ENCODE results near the gene MAGI2.

Gene MAGI2

GRCh38 chr7:79241288-79242060 lies 212.0 kb downstream of the MAGI2 start:
- peak; percentile 60 for DNase-seq

GRCh38 chr7:79240413-79240812 lies 213.1 kb downstream of the MAGI2 start:
- DNase-seq, result no peak

- no peak for DNase-seq
Observed at GRCh38 chr7:79236352-79237028, 217.0 kb downstream of the MAGI2 start.

- DNase-seq, result peak; percentile 79
Observed at GRCh38 chr7:79227044-79227443, 226.4 kb downstream of the MAGI2 start.

- DNase-seq, result no peak
Observed at GRCh38 chr7:79221211-79221610, 232.3 kb downstream of the MAGI2 start.

GRCh38 chr7:79217976-79218626 lies 235.4 kb downstream of the MAGI2 start:
- DNase-seq, result no peak

- peak; percentile 51 for DNase-seq
Observed at GRCh38 chr7:79217468-79217867, 236.0 kb downstream of the MAGI2 start.

- DNase-seq, result no peak
Observed at GRCh38 chr7:79216236-79216635, 237.2 kb downstream of the MAGI2 start.

- DNase-seq, result no peak
Observed at GRCh38 chr7:79212334-79212733, 241.1 kb downstream of the MAGI2 start.

- DNase-seq, result no peak
Observed at GRCh38 chr7:79211724-79212123, 241.7 kb downstream of the MAGI2 start.

GRCh38 chr7:79199961-79200360 lies 253.5 kb downstream of the MAGI2 start:
- DNase-seq, result peak; percentile 84

- DNase-seq, result peak; percentile 51
Observed at GRCh38 chr7:79199266-79199665, 254.2 kb downstream of the MAGI2 start.

GRCh38 chr7:79185605-79186004 lies 267.9 kb downstream of the MAGI2 start:
- peak; percentile 7 for DNase-seq

- DNase-seq, result peak; percentile 61
Observed at GRCh38 chr7:79182283-79182682, 271.2 kb downstream of the MAGI2 start.

GRCh38 chr7:79180533-79180932 lies 272.9 kb downstream of the MAGI2 start:
- DNase-seq, result no peak

GRCh38 chr7:79176859-79177477 lies 276.5 kb downstream of the MAGI2 start:
- DNase-seq, result peak; percentile 48

- no peak for DNase-seq
Observed at GRCh38 chr7:79175374-79175773, 278.1 kb downstream of the MAGI2 start.

- DNase-seq, result no peak
Observed at GRCh38 chr7:79165225-79165624, 288.2 kb downstream of the MAGI2 start.

GRCh38 chr7:79159040-79159664 lies 294.3 kb downstream of the MAGI2 start:
- no peak for DNase-seq

- DNase-seq, result peak; percentile 9
Observed at GRCh38 chr7:79157281-79157680, 296.2 kb downstream of the MAGI2 start.

GRCh38 chr7:79149831-79150230 lies 303.6 kb downstream of the MAGI2 start:
- DNase-seq, result no peak

- DNase-seq, result no peak
Observed at GRCh38 chr7:79142706-79143105, 310.8 kb downstream of the MAGI2 start.

GRCh38 chr7:79141252-79141651 lies 312.2 kb downstream of the MAGI2 start:
- no peak for DNase-seq
